ENCODE data around the gene CNOT6.
"Not testable (repeated sequence)": the region's sequence is repeated elsewhere in the genome, so short reads cannot be mapped to it uniquely, and the experiment has no call there.

The CNOT6 gene

DNA sequence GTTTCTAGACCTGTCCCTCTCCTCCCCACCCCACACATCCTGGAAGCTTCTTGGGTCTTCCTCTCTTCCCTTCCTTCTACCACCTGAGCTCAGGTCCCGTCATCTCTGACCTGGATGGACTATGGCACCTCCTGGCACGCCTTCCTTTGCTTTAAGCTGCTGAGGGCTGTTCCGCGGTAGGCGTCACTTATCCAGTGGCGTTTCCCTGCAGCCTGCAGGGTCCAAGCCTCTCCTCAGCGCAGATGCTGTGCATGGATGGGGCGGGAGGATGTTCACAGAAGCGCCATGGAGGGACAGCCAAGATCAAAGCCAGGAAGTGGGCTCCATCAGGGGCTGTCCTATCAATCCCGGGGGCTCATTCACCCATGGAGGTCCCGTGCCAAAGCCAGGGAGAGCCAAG, 23.8 kb upstream of the CNOT6 start:
- no peaks in the 10 kb centered on the region for H3K9me3 ChIP-seq (ENCODE audit: control insufficient read depth, low read length)
- no peak overlapping the region for H3K4me3 ChIP-seq (ENCODE audit: insufficient read depth, low read depth, low read length)
- H3K36me3 ChIP-seq (ENCODE audit: control insufficient read depth, insufficient read depth, low read length): no peaks in the 10 kb centered on the region
- H3K27me3 ChIP-seq (ENCODE audit: control insufficient read depth, insufficient read depth, low read length, poor library complexity, severe bottlenecking): no peaks in the 10 kb centered on the region
- H3K27ac ChIP-seq (ENCODE audit: insufficient read depth, low read depth, low read length, poor library complexity, severe bottlenecking): no peak overlapping the region
- no peaks in the 10 kb centered on the region for H3K4me1 ChIP-seq (ENCODE audit: control insufficient read depth, insufficient read depth, low read length)
- WGBS, 2 experiments: 90 to 92% methylated on average over 11 of the region's 11 CpGs

DNA sequence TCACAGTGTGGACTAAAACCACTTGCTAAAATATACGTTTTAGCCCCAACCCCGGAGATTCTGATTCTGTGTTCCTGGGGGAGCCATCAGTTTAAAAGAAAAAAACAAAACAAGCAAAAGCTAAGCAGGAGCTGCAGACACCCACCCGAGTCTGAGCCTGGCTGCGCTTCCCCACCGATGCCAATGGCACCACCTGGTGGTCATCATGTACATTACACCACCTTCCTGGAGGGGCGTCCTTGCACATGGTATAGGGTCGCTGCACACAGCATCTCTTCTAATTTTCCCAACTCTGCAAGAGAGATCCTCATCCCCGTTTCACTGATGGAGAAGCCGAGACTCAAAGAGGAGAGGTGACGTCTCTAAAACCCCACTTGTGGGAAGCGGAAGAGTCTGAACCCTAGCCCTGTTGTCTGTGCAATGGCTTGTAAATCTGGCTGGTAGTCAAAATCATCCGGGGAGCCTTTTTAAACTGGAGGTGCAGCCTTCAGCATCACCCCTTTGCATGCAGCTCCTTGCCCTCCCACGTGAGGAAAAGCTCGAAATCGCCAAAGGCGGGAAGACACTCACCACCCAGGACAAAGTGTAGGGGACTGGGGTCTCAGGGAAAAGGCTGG, 23.1 kb upstream of the CNOT6 start:
- no peaks in the 10 kb centered on the region for H3K9me3 ChIP-seq (ENCODE audit: control insufficient read depth, low read length)
- no peaks in the 10 kb centered on the region for H3K4me1 ChIP-seq (ENCODE audit: control insufficient read depth, insufficient read depth, low read length)
- no peaks in the 10 kb centered on the region for H3K36me3 ChIP-seq (ENCODE audit: control insufficient read depth, insufficient read depth, low read length)
- H3K27ac ChIP-seq (ENCODE audit: insufficient read depth, low read depth, low read length, poor library complexity, severe bottlenecking): no peak overlapping the region
- no peak overlapping the region for H3K4me3 ChIP-seq (ENCODE audit: insufficient read depth, low read depth, low read length)
- 39 to 40% methylated on average over 16 of the region's 16 CpGs for WGBS, 2 experiments
- H3K27me3 ChIP-seq (ENCODE audit: control insufficient read depth, insufficient read depth, low read length, poor library complexity, severe bottlenecking): no peaks in the 10 kb centered on the region

DNA sequence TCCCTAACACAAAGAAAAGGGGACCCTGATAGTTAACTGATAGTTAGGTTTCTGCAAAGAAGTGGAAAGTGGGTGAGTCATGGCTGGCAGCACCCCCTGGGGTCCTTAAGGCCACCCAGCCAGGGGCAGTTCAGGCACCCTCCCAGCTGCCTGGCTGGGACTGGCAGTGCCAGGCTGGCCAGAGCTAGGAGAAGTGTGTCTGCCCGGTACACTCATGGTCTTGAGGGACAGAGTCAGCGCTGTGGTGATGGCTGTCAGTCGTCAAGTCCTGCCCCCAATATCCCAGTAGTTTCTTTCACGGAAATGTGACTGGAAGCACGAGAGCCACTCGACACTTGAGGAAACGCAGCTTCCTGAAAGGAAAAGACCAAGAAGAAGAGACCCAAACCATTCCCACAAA, 22.3 kb upstream of the CNOT6 start:
- Histone ChIP-seq H3K27me3 (ENCODE audit: control insufficient read depth, insufficient read depth, low read length, poor library complexity, severe bottlenecking) (no peaks in the 10 kb centered on the region), H3K27ac (ENCODE audit: insufficient read depth, low read depth, low read length, poor library complexity, severe bottlenecking) (no peak overlapping the region), H3K4me3 (ENCODE audit: insufficient read depth, low read depth, low read length) (no peak overlapping the region), H3K4me1 (ENCODE audit: control insufficient read depth, insufficient read depth, low read length) (no peaks in the 10 kb centered on the region), H3K9me3 (ENCODE audit: control insufficient read depth, low read length) (no peaks in the 10 kb centered on the region), H3K36me3 (ENCODE audit: control insufficient read depth, insufficient read depth, low read length) (no peaks in the 10 kb centered on the region)
- 84 to 86% methylated on average over 7 of the region's 7 CpGs for WGBS, 2 experiments

DNA sequence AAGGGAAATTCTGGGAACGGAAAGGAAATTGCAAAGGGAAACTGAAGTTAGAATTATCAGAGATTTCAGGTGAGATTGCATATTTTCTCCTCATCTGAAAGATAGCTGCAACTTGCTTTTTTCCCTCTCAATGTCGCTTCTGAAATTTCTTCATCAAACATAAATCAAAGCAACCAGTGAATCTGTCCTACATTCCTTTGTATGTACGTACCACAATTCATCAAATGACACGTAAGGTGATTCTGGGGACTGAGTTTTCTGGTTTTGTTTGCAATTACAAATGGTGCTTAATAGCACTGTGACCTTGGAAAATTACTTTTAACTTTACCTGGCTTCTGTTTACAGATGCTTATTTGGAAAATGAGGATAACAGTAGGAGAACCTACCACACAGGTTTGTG, 21.9 kb upstream of the CNOT6 start:
- H3K27ac ChIP-seq (ENCODE audit: insufficient read depth, low read depth, low read length, poor library complexity, severe bottlenecking): no peak overlapping the region
- WGBS, 2 experiments: 88 to 94% methylated on average over 4 of the region's 4 CpGs
- no peaks in the 10 kb centered on the region for H3K36me3 ChIP-seq (ENCODE audit: control insufficient read depth, insufficient read depth, low read length)
- no peaks in the 10 kb centered on the region for H3K4me1 ChIP-seq (ENCODE audit: control insufficient read depth, insufficient read depth, low read length)
- no peak overlapping the region for H3K4me3 ChIP-seq (ENCODE audit: insufficient read depth, low read depth, low read length)
- H3K27me3 ChIP-seq (ENCODE audit: control insufficient read depth, insufficient read depth, low read length, poor library complexity, severe bottlenecking): no peaks in the 10 kb centered on the region
- H3K9me3 ChIP-seq (ENCODE audit: control insufficient read depth, low read length): no peaks in the 10 kb centered on the region

DNA sequence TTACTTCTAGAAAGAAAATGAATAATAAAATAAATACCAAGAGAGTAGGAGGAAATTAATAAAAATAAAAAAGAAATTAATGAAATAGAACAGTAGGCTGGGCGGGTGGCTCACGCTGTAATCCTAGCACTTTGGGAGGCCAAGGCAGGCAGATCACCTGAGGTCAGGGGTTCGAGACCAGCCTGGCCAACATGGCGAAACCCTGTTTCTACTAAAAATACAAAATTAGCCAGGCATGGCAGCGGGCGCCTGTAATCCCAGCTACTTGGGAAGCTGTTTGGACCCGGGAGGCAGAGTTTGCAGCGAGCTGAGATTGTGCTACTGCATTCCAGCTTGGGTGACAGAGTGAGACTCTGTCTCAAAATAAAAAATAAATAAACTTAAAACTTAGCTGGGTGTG, 20.8 kb upstream of the CNOT6 start:
- H3K4me3 ChIP-seq (ENCODE audit: insufficient read depth, low read depth, low read length); H3K36me3 ChIP-seq (ENCODE audit: control insufficient read depth, insufficient read depth, low read length); H3K4me1 ChIP-seq (ENCODE audit: control insufficient read depth, insufficient read depth, low read length); H3K9me3 ChIP-seq (ENCODE audit: control insufficient read depth, low read length); H3K27me3 ChIP-seq (ENCODE audit: control insufficient read depth, insufficient read depth, low read length, poor library complexity, severe bottlenecking); H3K27ac ChIP-seq (ENCODE audit: insufficient read depth, low read depth, low read length, poor library complexity, severe bottlenecking): not testable (repeated sequence)
- 84% methylated on average over 8 of the region's 8 CpGs for WGBS, 2 experiments

DNA sequence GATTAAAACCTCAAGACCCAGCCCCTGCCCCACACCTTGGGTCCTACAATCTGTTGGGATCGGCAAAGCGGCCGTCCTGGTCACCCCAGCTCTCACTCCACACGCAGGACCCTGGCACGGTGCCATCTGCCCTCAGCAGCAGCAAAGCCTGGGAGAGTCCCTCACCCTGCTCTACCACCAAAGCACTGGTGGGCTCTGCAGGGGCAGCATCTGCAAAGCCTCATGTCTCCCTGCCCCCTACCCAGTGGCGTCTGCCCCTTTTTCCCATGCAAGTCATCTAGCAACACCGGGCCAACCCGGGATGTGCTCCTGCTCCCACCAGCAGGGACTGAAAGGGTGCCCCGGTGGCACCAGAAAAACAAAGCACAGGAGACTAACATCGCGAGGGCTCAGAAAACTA, 19.6 kb upstream of the CNOT6 start:
- no peaks in the 10 kb centered on the region for H3K27me3 ChIP-seq (ENCODE audit: control insufficient read depth, insufficient read depth, low read length, poor library complexity, severe bottlenecking)
- no peaks in the 10 kb centered on the region for H3K9me3 ChIP-seq (ENCODE audit: control insufficient read depth, low read length)
- H3K4me3 ChIP-seq (ENCODE audit: insufficient read depth, low read depth, low read length): no peak overlapping the region
- H3K4me1 ChIP-seq (ENCODE audit: control insufficient read depth, insufficient read depth, low read length): no peaks in the 10 kb centered on the region
- no peaks in the 10 kb centered on the region for H3K36me3 ChIP-seq (ENCODE audit: control insufficient read depth, insufficient read depth, low read length)
- no peak overlapping the region for H3K27ac ChIP-seq (ENCODE audit: insufficient read depth, low read depth, low read length, poor library complexity, severe bottlenecking)
- 90% methylated on average over 11 of the region's 11 CpGs for WGBS, 2 experiments

DNA sequence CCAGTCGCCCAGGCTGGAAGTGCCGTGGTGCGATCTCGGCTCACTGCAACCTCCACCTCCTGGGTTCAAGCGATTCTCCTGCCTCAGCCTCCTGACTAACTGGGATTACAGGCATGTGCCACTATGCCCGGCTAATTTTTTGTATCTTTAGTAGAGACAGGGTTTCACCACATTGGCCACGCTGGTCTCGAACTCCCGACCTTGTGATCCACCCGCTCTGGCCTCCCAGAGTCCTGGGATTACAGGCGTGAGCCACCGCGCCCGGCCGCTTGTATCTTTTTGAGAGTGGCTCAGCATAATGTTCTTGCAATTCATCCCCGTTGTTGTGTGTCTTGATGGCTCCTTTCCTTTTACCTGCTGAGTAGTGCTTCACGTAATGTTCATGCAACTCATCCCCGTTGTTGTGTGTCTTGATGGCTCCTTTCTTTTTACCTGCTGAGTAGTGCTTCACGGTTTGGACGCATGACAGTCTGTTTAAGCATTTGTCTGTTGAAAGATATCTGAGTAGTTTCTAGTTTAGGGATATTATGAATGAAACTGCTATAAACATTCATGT, 18.1 kb upstream of the CNOT6 start:
- not testable (repeated sequence) for H3K36me3 ChIP-seq (ENCODE audit: control insufficient read depth, insufficient read depth, low read length); H3K4me1 ChIP-seq (ENCODE audit: control insufficient read depth, insufficient read depth, low read length); H3K4me3 ChIP-seq (ENCODE audit: insufficient read depth, low read depth, low read length); H3K27ac ChIP-seq (ENCODE audit: insufficient read depth, low read depth, low read length, poor library complexity, severe bottlenecking); H3K27me3 ChIP-seq (ENCODE audit: control insufficient read depth, insufficient read depth, low read length, poor library complexity, severe bottlenecking); H3K9me3 ChIP-seq (ENCODE audit: control insufficient read depth, low read length)
- 95 to 96% methylated on average over 20 of the region's 20 CpGs for WGBS, 2 experiments

DNA sequence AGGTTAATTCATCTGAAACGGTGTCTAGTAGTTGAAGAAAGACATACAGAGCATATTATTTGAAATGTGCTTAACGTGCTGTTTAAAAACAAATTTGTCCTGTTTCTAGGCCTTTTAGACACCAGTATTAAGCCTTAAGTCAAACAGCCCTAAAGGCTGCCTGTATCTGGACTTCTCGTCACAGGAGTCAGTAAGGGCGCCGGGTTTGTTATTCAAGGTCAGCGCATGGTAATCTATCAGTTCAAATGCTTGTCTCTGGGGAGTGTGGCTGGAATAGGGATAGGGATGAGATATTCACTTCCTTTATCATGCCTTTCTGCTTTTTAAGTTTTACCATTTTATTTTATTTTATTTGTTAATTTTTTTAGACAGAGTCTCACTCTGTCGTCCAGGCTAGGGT, 9.4 kb upstream of the CNOT6 start:
- no peaks in the 10 kb centered on the region for H3K27me3 ChIP-seq (ENCODE audit: control insufficient read depth, insufficient read depth, low read length, poor library complexity, severe bottlenecking)
- no peaks in the 10 kb centered on the region for H3K9me3 ChIP-seq (ENCODE audit: control insufficient read depth, low read length)
- no peaks in the 10 kb centered on the region for H3K4me1 ChIP-seq (ENCODE audit: control insufficient read depth, insufficient read depth, low read length)
- H3K27ac ChIP-seq (ENCODE audit: insufficient read depth, low read depth, low read length, poor library complexity, severe bottlenecking): no peak overlapping the region
- H3K36me3 ChIP-seq (ENCODE audit: control insufficient read depth, insufficient read depth, low read length): no peaks in the 10 kb centered on the region
- WGBS, 2 experiments: 78 to 81% methylated on average over 7 of the region's 7 CpGs
- H3K4me3 ChIP-seq (ENCODE audit: insufficient read depth, low read depth, low read length): no peak overlapping the region

DNA sequence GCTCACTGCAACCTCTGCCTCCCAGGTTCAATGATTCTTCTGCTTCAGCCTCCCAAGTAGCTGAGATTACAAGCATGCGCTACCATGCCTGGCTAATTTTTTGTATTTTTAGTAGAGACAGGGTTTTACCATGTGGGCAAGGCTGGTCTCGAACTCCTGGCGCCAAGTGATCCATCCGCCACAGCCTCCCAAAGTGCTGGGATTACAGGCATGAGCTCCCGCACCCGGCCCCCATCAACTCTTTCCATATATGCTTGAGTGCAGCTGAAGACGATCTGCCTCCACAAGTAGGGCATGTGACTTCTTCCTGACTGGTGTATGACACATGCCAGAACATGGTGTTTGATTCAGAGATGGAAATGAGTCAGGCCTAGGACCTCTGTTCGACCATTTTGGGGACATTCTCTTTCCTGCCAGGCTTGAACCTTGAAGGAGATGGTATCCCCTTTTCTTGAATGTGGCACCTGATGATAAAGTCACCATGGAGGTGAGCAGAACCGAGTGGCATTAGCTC, 7.5 kb upstream of the CNOT6 start:
- Histone ChIP-seq H3K36me3 (ENCODE audit: control insufficient read depth, insufficient read depth, low read length) (no peaks in the 10 kb centered on the region), H3K27me3 (ENCODE audit: control insufficient read depth, insufficient read depth, low read length, poor library complexity, severe bottlenecking) (no peaks in the 10 kb centered on the region), H3K9me3 (ENCODE audit: control insufficient read depth, low read length) (no peaks in the 10 kb centered on the region), H3K4me3 (ENCODE audit: insufficient read depth, low read depth, low read length) (no peak overlapping the region), H3K27ac (ENCODE audit: insufficient read depth, low read depth, low read length, poor library complexity, severe bottlenecking) (no peak overlapping the region), H3K4me1 (ENCODE audit: control insufficient read depth, insufficient read depth, low read length) (no peaks in the 10 kb centered on the region)
- 91 to 93% methylated on average over 9 of the region's 9 CpGs for WGBS, 2 experiments

DNA sequence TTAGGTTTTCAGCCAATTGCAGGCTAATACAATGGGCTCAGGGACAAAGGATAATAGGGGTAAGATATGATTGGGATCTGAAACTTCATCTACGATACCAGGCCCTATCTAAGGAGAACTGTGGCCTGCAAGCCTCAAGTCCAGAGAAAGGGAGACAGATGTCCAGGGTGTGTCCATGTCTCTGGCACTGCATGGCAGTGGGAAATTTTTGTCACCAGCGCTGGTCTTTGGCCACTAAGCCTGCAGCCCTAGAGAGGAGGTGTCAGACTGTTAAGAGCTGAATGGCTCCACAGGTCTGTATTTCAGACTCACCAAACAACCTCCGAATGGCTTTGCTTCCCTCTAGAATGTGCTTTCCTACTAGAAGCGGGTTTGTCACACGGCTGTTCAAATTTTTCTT, 6.6 kb upstream of the CNOT6 start:
- H3K36me3 ChIP-seq (ENCODE audit: control insufficient read depth, insufficient read depth, low read length): no peaks in the 10 kb centered on the region
- H3K9me3 ChIP-seq (ENCODE audit: control insufficient read depth, low read length): no peaks in the 10 kb centered on the region
- H3K27me3 ChIP-seq (ENCODE audit: control insufficient read depth, insufficient read depth, low read length, poor library complexity, severe bottlenecking): no peaks in the 10 kb centered on the region
- no peak overlapping the region for H3K4me3 ChIP-seq (ENCODE audit: insufficient read depth, low read depth, low read length)
- whole genome bisulfite sequencing, 2 experiments: 94 to 96% methylated on average over 5 of the region's 5 CpGs
- H3K27ac ChIP-seq (ENCODE audit: insufficient read depth, low read depth, low read length, poor library complexity, severe bottlenecking): no peak overlapping the region
- no peaks in the 10 kb centered on the region for H3K4me1 ChIP-seq (ENCODE audit: control insufficient read depth, insufficient read depth, low read length)

DNA sequence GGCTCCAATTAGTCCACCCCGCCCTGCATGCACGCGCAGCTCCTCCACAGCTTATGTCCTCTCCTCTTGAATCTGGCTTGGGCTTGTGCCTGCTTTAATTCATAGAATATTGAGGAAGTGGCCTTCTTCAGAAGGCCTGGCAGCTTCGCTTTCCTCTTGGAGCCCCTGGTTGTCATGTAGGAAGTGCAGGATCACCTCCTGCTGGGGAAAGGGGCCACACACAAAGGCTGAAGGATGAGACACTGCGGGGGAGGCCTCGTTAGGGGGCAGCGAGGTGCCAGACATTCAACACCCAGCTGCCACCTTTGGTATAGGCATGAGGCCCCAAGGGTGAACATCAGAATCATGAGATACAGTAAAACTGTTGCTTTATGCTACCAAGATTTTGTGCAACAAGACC, 2.7 kb upstream of the CNOT6 start:
- WGBS, 2 experiments: 54 to 57% methylated on average over 7 of the region's 7 CpGs
- Histone ChIP-seq H3K27me3 (ENCODE audit: control insufficient read depth, insufficient read depth, low read length, poor library complexity, severe bottlenecking) (no peaks in the 10 kb centered on the region), H3K27ac (ENCODE audit: insufficient read depth, low read depth, low read length, poor library complexity, severe bottlenecking) (no peak overlapping the region), H3K4me1 (ENCODE audit: control insufficient read depth, insufficient read depth, low read length) (peaks cover 12% of the 10 kb centered on the region), H3K9me3 (ENCODE audit: control insufficient read depth, low read length) (no peaks in the 10 kb centered on the region), H3K4me3 (ENCODE audit: insufficient read depth, low read depth, low read length) (no peak overlapping the region), H3K36me3 (ENCODE audit: control insufficient read depth, insufficient read depth, low read length) (no peaks in the 10 kb centered on the region)
